PFSK-1 (cell line): ENCODE results near the gene RTP2.

Experiments used
- FOXP2 ChIP-seq: optimal IDR thresholded peaks from 2 replicates; pipeline ENCODE3; 2011; ENCODE audit warnings: borderline replicate concordance, control low read depth, inconsistent platforms; ENCODE audit not compliant: insufficient read depth; ENCODE audit errors: extremely low read length, extremely low read depth
- POLR2AphosphoS5 ChIP-seq: IDR thresholded peaks from 2 replicates; pipeline ENCODE4 v1.6.1; 2012; ENCODE audit warnings: low read depth, mild to moderate bottlenecking, control low read depth, low read length, moderate library complexity
- SIN3A ChIP-seq: IDR thresholded peaks from 2 replicates; pipeline ENCODE4 v1.6.1; 2012; ENCODE audit warnings: mild to moderate bottlenecking, low read length, moderate library complexity, borderline replicate concordance; ENCODE audit not compliant: insufficient read depth
- TAF1 ChIP-seq: IDR thresholded peaks from 2 replicates; pipeline ENCODE4 v1.6.1; 2012; ENCODE audit warnings: low read length, control low read depth, borderline replicate concordance; ENCODE audit not compliant: insufficient read depth
- TF ChIP-seq, protein P1 (sequence below), 2 experiments: IDR thresholded peaks; 2 replicates each; pipeline versions ENCODE4 v1.6.1 to v1.8.0; 2011 to 2012; ENCODE audit warnings: low read depth in 2 of 2, low read length in 2 of 2, control low read depth in 1 of 2, inconsistent platforms in 1 of 2, mild to moderate bottlenecking in 1 of 2, moderate library complexity in 1 of 2; ENCODE audit not compliant: insufficient read depth in 1 of 2

The RTP2 gene

DNA sequence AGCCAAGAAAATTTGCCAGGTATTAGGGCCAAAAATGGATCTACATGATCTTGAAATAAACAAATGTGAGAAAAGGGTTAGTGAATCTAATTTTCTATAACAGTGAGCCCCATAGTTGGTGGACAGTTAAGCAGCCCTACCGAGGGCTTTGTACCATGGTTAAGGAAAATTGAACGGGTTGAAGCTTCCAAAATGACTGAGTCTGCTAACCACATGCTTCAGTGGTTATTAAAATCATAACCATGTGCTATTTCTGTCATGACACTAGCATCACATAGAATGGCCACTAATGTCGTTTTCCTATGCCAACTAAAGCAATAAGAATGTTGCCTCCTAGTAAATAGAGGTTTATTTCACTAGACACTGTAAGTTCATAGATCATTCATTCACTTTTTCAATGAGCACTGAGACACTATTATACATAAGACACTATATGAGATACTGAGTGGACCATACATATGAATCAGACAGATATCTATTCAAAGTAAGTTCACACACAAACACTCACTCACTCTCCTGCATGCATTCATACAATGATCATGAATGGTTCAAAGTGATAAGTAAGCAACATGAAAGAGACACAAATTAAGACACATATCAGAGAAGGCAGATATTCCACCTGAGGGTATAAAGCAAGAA, 36.5 kb downstream of the RTP2 start:
- no peak for TF ChIP-seq POLR2AphosphoS5
- TF ChIP-seq SIN3A = no peak
- no peak for TF ChIP-seq FOXP2
- no peak for TF ChIP-seq TAF1
- TF ChIP-seq, protein P1, sequence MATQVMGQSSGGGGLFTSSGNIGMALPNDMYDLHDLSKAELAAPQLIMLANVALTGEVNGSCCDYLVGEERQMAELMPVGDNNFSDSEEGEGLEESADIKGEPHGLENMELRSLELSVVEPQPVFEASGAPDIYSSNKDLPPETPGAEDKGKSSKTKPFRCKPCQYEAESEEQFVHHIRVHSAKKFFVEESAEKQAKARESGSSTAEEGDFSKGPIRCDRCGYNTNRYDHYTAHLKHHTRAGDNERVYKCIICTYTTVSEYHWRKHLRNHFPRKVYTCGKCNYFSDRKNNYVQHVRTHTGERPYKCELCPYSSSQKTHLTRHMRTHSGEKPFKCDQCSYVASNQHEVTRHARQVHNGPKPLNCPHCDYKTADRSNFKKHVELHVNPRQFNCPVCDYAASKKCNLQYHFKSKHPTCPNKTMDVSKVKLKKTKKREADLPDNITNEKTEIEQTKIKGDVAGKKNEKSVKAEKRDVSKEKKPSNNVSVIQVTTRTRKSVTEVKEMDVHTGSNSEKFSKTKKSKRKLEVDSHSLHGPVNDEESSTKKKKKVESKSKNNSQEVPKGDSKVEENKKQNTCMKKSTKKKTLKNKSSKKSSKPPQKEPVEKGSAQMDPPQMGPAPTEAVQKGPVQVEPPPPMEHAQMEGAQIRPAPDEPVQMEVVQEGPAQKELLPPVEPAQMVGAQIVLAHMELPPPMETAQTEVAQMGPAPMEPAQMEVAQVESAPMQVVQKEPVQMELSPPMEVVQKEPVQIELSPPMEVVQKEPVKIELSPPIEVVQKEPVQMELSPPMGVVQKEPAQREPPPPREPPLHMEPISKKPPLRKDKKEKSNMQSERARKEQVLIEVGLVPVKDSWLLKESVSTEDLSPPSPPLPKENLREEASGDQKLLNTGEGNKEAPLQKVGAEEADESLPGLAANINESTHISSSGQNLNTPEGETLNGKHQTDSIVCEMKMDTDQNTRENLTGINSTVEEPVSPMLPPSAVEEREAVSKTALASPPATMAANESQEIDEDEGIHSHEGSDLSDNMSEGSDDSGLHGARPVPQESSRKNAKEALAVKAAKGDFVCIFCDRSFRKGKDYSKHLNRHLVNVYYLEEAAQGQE (IDR thresholded peaks at IDR 0.05; ENCODE audit: insufficient read depth in 1 of 2, low read depth in 2 of 2, low read length in 2 of 2) = no peak

DNA sequence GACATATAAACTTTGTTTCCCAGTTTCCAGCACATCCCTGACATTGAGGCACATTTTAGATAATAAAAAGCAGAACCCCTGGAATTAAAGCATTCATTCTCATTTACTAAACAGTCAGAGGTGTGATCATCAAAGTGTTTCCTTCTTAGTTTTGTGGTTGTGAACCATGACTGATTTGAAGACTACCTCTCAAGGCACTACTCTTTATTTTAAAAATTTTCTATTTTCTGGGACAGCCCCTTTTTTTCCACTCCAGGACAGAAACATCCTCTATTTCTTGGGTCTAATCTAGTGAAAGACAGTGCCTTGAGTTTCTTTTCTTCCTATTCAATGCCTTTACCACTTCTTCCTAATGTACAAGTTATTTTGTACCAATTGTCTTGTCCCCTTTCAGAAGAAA, 37.3 kb downstream of the RTP2 start:
- no peak for TF ChIP-seq TAF1
- no peak for TF ChIP-seq POLR2AphosphoS5
- no peak for TF ChIP-seq SIN3A
- no peak for TF ChIP-seq FOXP2
- TF ChIP-seq, protein P1 (IDR thresholded peaks at IDR 0.05; ENCODE audit: insufficient read depth in 1 of 2, low read depth in 2 of 2, low read length in 2 of 2) = no peak

DNA sequence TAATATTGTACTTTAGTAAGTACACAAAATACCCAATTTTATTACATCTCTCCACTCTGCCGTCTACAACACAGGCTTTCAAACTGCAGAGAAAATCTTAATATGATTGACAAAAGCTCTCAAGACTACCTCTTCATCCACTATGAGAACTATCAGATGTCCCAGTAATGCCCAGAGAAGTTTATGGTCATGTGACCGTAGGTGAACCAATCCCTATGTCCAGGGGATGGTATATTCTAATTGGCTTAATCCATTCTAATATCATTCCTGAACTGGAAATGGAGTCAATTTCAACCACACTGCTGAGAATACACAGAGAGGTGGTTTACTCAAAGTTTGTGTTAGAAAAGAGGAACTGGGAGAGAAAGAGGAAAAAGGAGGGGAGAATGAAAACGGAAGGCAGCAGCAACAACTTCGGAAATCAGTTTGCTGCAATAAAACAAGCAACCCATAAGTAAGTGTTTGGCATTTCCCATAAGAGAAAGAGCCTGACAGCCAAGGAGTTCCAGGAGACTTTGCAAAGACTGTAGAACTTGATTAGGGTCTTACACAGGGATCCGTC, 39.4 kb downstream of the RTP2 start:
- no peak for TF ChIP-seq TAF1
- TF ChIP-seq POLR2AphosphoS5 = no peak
- no peak for TF ChIP-seq SIN3A
- no peak for TF ChIP-seq FOXP2
- TF ChIP-seq, protein P1 (IDR thresholded peaks at IDR 0.05; ENCODE audit: insufficient read depth in 1 of 2, low read depth in 2 of 2, low read length in 2 of 2) = no peak

DNA sequence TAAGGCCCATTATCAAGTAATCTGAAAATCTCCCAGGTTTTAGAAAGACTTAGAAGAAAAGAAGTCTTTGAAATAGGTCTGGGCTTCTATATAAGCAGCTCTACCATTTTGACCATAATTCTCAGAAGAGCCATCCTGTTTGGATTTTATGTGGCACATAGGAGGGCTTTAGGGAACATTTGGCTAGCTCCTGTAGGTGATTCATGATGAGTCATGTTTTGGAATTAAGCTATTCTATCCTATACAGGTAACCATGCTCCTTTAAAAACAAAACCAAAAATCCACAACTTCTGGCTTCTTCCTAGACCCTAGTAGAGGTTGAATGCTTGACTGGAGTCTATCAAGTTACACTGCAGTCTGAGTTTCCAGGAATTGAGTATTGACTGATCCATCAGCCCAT, 41.1 kb downstream of the RTP2 start:
- no peak for TF ChIP-seq POLR2AphosphoS5
- TF ChIP-seq, protein P1 (IDR thresholded peaks at IDR 0.05; ENCODE audit: insufficient read depth in 1 of 2, low read depth in 2 of 2, low read length in 2 of 2) = no peak
- TF ChIP-seq SIN3A = no peak
- no peak for TF ChIP-seq FOXP2
- no peak for TF ChIP-seq TAF1

DNA sequence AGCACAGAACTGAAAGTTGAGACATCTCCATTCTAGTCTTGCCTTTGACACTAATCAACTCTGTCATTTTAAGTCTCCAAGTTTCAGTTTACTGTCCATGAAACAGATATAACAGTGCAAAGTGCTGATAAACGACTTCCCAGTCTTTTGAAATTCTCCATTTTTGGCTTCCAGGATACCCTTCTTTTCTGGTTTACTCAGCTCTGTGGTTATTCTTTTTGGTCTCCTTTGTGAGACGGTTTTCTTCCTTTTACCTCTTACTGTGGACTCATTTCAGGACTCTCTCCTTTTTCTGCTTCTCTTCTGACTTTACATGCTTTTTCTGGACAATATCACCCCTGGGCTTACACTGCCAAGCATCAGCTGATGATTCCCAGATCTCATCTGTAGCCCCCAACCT, 51.1 kb downstream of the RTP2 start:
- TF ChIP-seq POLR2AphosphoS5 (no peak), FOXP2 (no peak), TAF1 (no peak), SIN3A (no peak)
- TF ChIP-seq, protein P1 (IDR thresholded peaks at IDR 0.05; ENCODE audit: insufficient read depth in 1 of 2, low read depth in 2 of 2, low read length in 2 of 2) = no peak
